Mesothelial cell of epicardium (in vitro differentiated cells): ENCODE results near the gene MAST4. TPM values are rescaled to one million over a fixed set of nuclear protein-coding genes. Genes with fewer than 3 reads are reported as not detected.

Source experiments
- DNase-seq, 2 experiments: peaks; one replicate each; pipeline ENCODE4 v3.0.0; 2021; ENCODE audit warnings: low spot score in 2 of 2; ENCODE audit not compliant: unreplicated experiment in 2 of 2
- H3K27ac Mint-ChIP-seq: 2 replicates; pipeline ENCODE4 v1.8.0; 2021; ENCODE audit warnings: mixed read lengths
- H3K27me3 Mint-ChIP-seq: 2 replicates; pipeline ENCODE4 v1.8.0; 2021; ENCODE audit warnings: low read depth, mixed read lengths
- H3K36me3 Mint-ChIP-seq: 2 replicates; pipeline ENCODE4 v1.8.0; 2021; ENCODE audit warnings: mixed read lengths
- H3K4me1 Mint-ChIP-seq: 2 replicates; pipeline ENCODE4 v1.8.0; 2021; ENCODE audit warnings: mixed read lengths
- H3K4me3 Mint-ChIP-seq: 2 replicates; pipeline ENCODE4 v1.8.0; 2021; ENCODE audit warnings: mild to moderate bottlenecking, moderate library complexity, mixed read lengths
- H3K9me3 Mint-ChIP-seq: 2 replicates; pipeline ENCODE4 v1.8.0; 2021; ENCODE audit warnings: mixed read lengths
- total RNA-seq: library from RNA; stranded (reverse); gene quantifications from 3 replicates; pipeline ENCODE4 v1.2.1, GENCODE V29; 2021
- TF ChIP-seq, protein P1 (sequence below): fragments of 200-600 bp; sonication (generic); IDR thresholded peaks from one replicate; pipeline ENCODE4 v1.5.0; 2021; ENCODE audit warnings: antibody characterized with exemption; ENCODE audit not compliant: unreplicated experiment

MAST4 gene
- total RNA-seq, 1 donor from 2014 or later: 29.8 TPM

DNA sequence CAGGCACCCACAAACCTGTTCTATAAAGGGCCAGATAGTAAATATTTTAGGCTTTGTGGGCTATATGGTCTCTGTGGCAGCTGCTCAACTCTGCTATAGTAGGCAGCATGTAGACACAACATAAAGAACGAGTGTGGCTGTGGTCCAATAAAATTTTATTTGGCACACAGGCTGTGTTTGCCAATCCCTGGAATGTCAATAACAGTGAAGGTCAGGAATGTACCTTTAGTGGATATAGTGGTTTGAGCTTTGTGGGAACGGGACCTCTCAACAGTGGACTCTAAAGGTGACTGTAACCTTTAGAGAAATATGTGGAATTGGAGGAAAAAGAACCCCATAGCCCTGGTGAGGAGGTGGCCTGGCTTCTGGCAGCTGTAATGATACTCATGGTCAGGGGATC, 145.2 kb downstream of the MAST4 start:
- Mint-ChIP-seq H3K36me3 (peaks cover 4% of the 10 kb centered on the region), H3K4me3 (no peak overlapping the region), H3K27me3 (peaks cover 7% of the 10 kb centered on the region), H3K27ac (no peak overlapping the region), H3K9me3 (peaks cover 12% of the 10 kb centered on the region), H3K4me1 (peaks cover 11% of the 10 kb centered on the region)
- TF ChIP-seq, protein P1, sequence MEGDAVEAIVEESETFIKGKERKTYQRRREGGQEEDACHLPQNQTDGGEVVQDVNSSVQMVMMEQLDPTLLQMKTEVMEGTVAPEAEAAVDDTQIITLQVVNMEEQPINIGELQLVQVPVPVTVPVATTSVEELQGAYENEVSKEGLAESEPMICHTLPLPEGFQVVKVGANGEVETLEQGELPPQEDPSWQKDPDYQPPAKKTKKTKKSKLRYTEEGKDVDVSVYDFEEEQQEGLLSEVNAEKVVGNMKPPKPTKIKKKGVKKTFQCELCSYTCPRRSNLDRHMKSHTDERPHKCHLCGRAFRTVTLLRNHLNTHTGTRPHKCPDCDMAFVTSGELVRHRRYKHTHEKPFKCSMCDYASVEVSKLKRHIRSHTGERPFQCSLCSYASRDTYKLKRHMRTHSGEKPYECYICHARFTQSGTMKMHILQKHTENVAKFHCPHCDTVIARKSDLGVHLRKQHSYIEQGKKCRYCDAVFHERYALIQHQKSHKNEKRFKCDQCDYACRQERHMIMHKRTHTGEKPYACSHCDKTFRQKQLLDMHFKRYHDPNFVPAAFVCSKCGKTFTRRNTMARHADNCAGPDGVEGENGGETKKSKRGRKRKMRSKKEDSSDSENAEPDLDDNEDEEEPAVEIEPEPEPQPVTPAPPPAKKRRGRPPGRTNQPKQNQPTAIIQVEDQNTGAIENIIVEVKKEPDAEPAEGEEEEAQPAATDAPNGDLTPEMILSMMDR: no peak
- DNase-seq: no peak

GRCh38 chr5:66742083-66742895, 146.1 kb downstream of the MAST4 start:
- peaks cover 4% of the 10 kb centered on the region for H3K36me3 Mint-ChIP-seq
- H3K4me1 Mint-ChIP-seq: peaks cover 11% of the 10 kb centered on the region
- H3K27ac Mint-ChIP-seq: no peak overlapping the region
- DNase-seq: no peak
- H3K9me3 Mint-ChIP-seq: peaks cover 12% of the 10 kb centered on the region
- no peak overlapping the region for H3K4me3 Mint-ChIP-seq
- TF ChIP-seq, protein P1: no peak
- peaks cover 7% of the 10 kb centered on the region for H3K27me3 Mint-ChIP-seq

GRCh38 chr5:66742896-66743247, 146.7 kb downstream of the MAST4 start:
- Mint-ChIP-seq H3K27me3 (peaks cover 3% of the 10 kb centered on the region), H3K36me3 (peaks cover 4% of the 10 kb centered on the region), H3K4me1 (peaks cover 11% of the 10 kb centered on the region), H3K4me3 (no peak overlapping the region), H3K9me3 (peaks cover 12% of the 10 kb centered on the region), H3K27ac (no peak overlapping the region)
- DNase-seq: no peak
- TF ChIP-seq, protein P1: no peak

GRCh38 chr5:66743344-66743743, 147.2 kb downstream of the MAST4 start:
- no peak overlapping the region for H3K27ac Mint-ChIP-seq
- H3K9me3 Mint-ChIP-seq: peaks cover 12% of the 10 kb centered on the region
- H3K27me3 Mint-ChIP-seq: peaks cover under 1% of the 10 kb centered on the region
- no peak for DNase-seq
- H3K4me1 Mint-ChIP-seq: peaks cover 11% of the 10 kb centered on the region
- H3K36me3 Mint-ChIP-seq: peaks cover 4% of the 10 kb centered on the region
- TF ChIP-seq, protein P1: no peak
- no peak overlapping the region for H3K4me3 Mint-ChIP-seq

- peaks cover 4% of the 10 kb centered on the region for H3K36me3 Mint-ChIP-seq
Observed at GRCh38 chr5:66744040-66744439, 147.8 kb downstream of the MAST4 start.

More at GRCh38 chr5:66744040-66744439, 147.8 kb downstream of the MAST4 start:
- Mint-ChIP-seq H3K4me1 (peaks cover 11% of the 10 kb centered on the region), H3K27ac (peak overlapping the region; percentile 13), H3K9me3 (peaks cover 12% of the 10 kb centered on the region), H3K27me3 (no peaks in the 10 kb centered on the region), H3K4me3 (no peak overlapping the region)
- TF ChIP-seq, protein P1: no peak
- no peak for DNase-seq
